Karpas-422 (cell line): ENCODE data around the gene SPOCD1. TPM values are rescaled to one million over a fixed set of nuclear protein-coding genes. Genes with fewer than 3 reads are reported as not detected.

ENCODE experiments used
- DNase-seq: peaks from one replicate; pipeline ENCODE4 v3.0.0-alpha.2; 2015
- H2AFZ ChIP-seq: fragments of 200-600 bp; sonication (generic); 2 replicates; pipeline ENCODE4 v1.6.1; 2014; ENCODE audit warnings: antibody characterized with exemption, low read length, mixed read lengths
- H3K27ac ChIP-seq: fragments of 200-600 bp; sonication (generic); 2 replicates; pipeline ENCODE4 v1.5.1; 2014; ENCODE audit warnings: mild to moderate bottlenecking, low read length, moderate library complexity
- H3K27me3 ChIP-seq: fragments of 200-600 bp; sonication (generic); 2 replicates; pipeline ENCODE4 v1.6.1; 2014; ENCODE audit warnings: low read length, mixed read lengths
- H3K36me3 ChIP-seq: fragments of 200-600 bp; sonication (generic); 2 replicates; pipeline ENCODE4 v1.6.1; 2014; ENCODE audit warnings: low read length, mixed read lengths; ENCODE audit not compliant: insufficient read depth
- H3K4me1 ChIP-seq: fragments of 200-600 bp; sonication (generic); 2 replicates; pipeline ENCODE4 v1.6.1; 2014; ENCODE audit warnings: mild to moderate bottlenecking, low read length, mixed read lengths
- H3K4me2 ChIP-seq: fragments of 200-600 bp; sonication (generic); 2 replicates; pipeline ENCODE4 v1.6.1; 2014; ENCODE audit warnings: low read length, low read depth, mild to moderate bottlenecking; ENCODE audit not compliant: poor library complexity, severe bottlenecking
- H3K4me3 ChIP-seq: fragments of 200-600 bp; sonication (generic); 2 replicates; pipeline ENCODE4 v1.5.1; 2014; ENCODE audit warnings: mild to moderate bottlenecking, antibody characterized with exemption, low read length, mixed read lengths
- H3K79me2 ChIP-seq: fragments of 200-600 bp; sonication (generic); 2 replicates; pipeline ENCODE4 v1.6.1; 2014; ENCODE audit warnings: mild to moderate bottlenecking, low read length, mixed read lengths
- H3K9ac ChIP-seq: fragments of 200-600 bp; sonication (generic); 2 replicates; pipeline ENCODE4 v1.6.0; 2014; ENCODE audit warnings: low read length
- H3K9me2 ChIP-seq: fragments of 200-600 bp; sonication (generic), shearing (Covaris generic); replicated peaks from 2 replicates; pipeline ENCODE4 v1.6.0; 2014; ENCODE audit warnings: mild to moderate bottlenecking, low read length, moderate library complexity; ENCODE audit not compliant: insufficient read depth
- H3K9me3 ChIP-seq: fragments of 300-700, 200-600 bp; sonication (generic); 2 replicates; pipeline ENCODE4 v1.6.1; 2014; ENCODE audit warnings: low read length, mixed read lengths
- H4K20me1 ChIP-seq: fragments of 200-600 bp; sonication (generic); 2 replicates; pipeline ENCODE4 v1.6.1; 2014; ENCODE audit warnings: mild to moderate bottlenecking, antibody characterized with exemption, low read length, low read depth; ENCODE audit not compliant: insufficient read depth
- total RNA-seq: library from RNA; depleted of rRNA; stranded (reverse); fragments of >200 nt; shearing (Covaris generic); gene quantifications from 2 replicates; pipeline ENCODE4 v1.2.3, GENCODE V29; 2014; ENCODE audit warnings: low replicate concordance

Gene SPOCD1
- total RNA-seq, 1 experiment from 2014 or later = not detected

DNA sequence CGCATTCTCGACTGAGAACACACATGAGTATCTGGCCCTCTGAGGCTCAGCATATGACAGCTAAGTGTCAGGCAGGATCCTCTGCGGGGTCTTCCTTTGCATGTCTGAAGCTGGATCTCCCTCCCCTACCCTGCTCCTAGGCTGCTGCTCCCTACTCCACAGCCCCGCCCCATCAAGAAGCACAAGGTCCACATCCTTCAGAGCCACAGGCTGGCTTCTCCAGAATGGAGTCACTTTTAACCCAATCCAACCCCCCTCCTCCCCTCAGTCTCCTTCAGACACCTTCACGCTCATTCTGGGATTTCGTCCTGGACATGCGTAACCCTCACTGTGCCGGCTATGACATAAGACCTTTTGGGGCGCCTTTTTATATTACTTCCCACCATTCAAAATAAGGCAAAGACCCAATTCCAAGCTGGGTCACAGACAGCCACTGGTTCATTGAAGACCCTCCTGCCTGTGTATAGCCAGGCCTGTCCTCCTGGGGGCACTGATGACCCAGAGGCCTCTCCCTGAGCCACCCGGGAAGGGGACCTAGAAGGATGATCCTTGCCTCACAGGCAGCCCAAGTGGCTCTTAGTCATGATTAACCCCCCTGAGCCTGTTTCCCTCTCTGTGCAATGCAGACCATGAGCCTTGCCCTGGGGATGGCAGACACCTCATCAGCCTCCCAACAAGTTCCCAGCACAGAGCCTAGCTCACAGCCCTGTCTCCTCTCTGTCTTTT is 56.4 kb downstream of the SPOCD1 start:
- Histone ChIP-seq H3K27ac (no peak overlapping the region), H4K20me1 (peaks cover 57% of the 10 kb centered on the region), H3K9me2 (no peaks in the 10 kb centered on the region), H3K27me3 (no peaks in the 10 kb centered on the region), H3K9ac (no peak overlapping the region), H3K9me3 (no peaks in the 10 kb centered on the region), H3K79me2 (0 out of 2 replicates have a peak, but pooled peaks cover 7% of the 10 kb centered on the region), H3K4me1 (peaks cover 31% of the 10 kb centered on the region), H3K4me2 (no peak overlapping the region), H3K4me3 (no peak overlapping the region), H3K36me3 (no peaks in the 10 kb centered on the region), H2AFZ (no peak overlapping the region)
- DNase-seq = no peak

DNA sequence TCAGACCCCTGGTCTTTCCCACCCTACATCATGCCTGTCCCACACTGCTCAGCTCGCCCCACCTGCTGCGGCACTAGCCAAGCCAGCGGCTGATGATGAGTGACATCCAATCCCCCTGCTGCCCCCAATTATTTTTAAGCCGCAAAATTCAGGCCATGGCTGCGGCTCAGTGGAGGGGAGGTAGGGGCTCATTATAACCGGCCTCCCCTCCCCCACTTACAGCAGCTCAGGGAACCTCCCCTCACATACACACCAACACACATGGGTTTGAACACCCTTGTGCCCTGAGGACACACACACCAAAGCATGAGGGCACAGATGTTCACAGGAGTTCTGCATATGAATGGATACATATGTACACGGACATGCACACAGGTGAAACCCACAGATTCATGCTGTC is 57.0 kb downstream of the SPOCD1 start:
- Histone ChIP-seq H3K9me3 (no peaks in the 10 kb centered on the region), H3K27ac (no peak overlapping the region), H3K9me2 (no peaks in the 10 kb centered on the region), H3K4me2 (no peak overlapping the region), H4K20me1 (peaks cover 61% of the 10 kb centered on the region), H3K4me1 (peaks cover 28% of the 10 kb centered on the region), H3K27me3 (no peaks in the 10 kb centered on the region), H2AFZ (no peak overlapping the region), H3K9ac (no peak overlapping the region), H3K4me3 (no peak overlapping the region), H3K36me3 (no peaks in the 10 kb centered on the region), H3K79me2 (0 out of 2 replicates have a peak, but pooled peaks cover 7% of the 10 kb centered on the region)
- no peak for DNase-seq

- H3K4me2 ChIP-seq = no peak overlapping the region
- H3K9me3 ChIP-seq = no peaks in the 10 kb centered on the region
- peaks cover 63% of the 10 kb centered on the region for H4K20me1 ChIP-seq
- no peak overlapping the region for H3K4me3 ChIP-seq
- no peak overlapping the region for H2AFZ ChIP-seq
- peaks cover 27% of the 10 kb centered on the region for H3K4me1 ChIP-seq
- H3K27ac ChIP-seq = no peak overlapping the region
- H3K36me3 ChIP-seq = no peaks in the 10 kb centered on the region
- H3K79me2 ChIP-seq = 0 out of 2 replicates have a peak, but pooled peaks cover 7% of the 10 kb centered on the region
- H3K9me2 ChIP-seq = no peaks in the 10 kb centered on the region
- no peak for DNase-seq
- no peak overlapping the region for H3K9ac ChIP-seq
- H3K27me3 ChIP-seq = no peaks in the 10 kb centered on the region
Measured at GRCh38 chr1:31757989-31758388, 57.8 kb downstream of the SPOCD1 start.

GRCh38 chr1:31757204-31757679 is 58.6 kb downstream of the SPOCD1 start:
- Histone ChIP-seq H3K27me3 (no peaks in the 10 kb centered on the region), H3K4me1 (peaks cover 21% of the 10 kb centered on the region), H3K79me2 (0 out of 2 replicates have a peak, but pooled peaks cover 7% of the 10 kb centered on the region), H3K9me2 (no peaks in the 10 kb centered on the region), H3K27ac (no peak overlapping the region), H3K4me3 (no peak overlapping the region), H2AFZ (no peak overlapping the region), H3K36me3 (no peaks in the 10 kb centered on the region), H3K9me3 (no peaks in the 10 kb centered on the region), H3K4me2 (no peak overlapping the region), H3K9ac (no peak overlapping the region), H4K20me1 (peaks cover 67% of the 10 kb centered on the region)
- DNase-seq = no peak

DNA sequence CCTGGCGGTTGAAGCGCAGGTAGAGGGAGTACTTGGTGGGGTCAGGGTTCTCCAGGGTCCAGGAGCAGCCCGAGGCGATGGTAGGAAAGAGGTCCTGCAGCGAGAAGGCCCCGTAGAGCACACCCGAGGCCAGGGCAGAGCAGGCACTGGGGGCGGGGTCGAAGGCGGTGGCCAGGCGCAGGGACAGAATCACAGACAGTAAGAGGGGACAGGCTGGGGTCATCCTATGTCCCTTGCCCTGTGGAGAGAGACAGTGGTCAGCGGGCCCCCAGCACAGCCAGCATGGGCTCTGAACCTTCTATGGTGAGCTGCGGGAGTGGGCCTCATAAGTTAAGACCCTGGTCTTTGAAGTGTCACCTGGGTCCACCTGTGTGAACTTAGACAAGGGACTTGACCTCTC is 59.2 kb downstream of the SPOCD1 start:
- no peak overlapping the region for H2AFZ ChIP-seq
- peaks cover 14% of the 10 kb centered on the region for H3K4me1 ChIP-seq
- no peaks in the 10 kb centered on the region for H3K9me3 ChIP-seq
- 0 out of 2 replicates have a peak, but pooled peaks cover 4% of the 10 kb centered on the region for H3K79me2 ChIP-seq
- no peaks in the 10 kb centered on the region for H3K36me3 ChIP-seq
- H3K9me2 ChIP-seq = no peaks in the 10 kb centered on the region
- H4K20me1 ChIP-seq = peaks cover 66% of the 10 kb centered on the region; the same call in 1 of the 2 replicates
- no peak overlapping the region for H3K9ac ChIP-seq
- no peak overlapping the region for H3K27ac ChIP-seq
- H3K27me3 ChIP-seq = no peaks in the 10 kb centered on the region
- no peak overlapping the region for H3K4me2 ChIP-seq
- DNase-seq = no peak
- no peak overlapping the region for H3K4me3 ChIP-seq

DNA sequence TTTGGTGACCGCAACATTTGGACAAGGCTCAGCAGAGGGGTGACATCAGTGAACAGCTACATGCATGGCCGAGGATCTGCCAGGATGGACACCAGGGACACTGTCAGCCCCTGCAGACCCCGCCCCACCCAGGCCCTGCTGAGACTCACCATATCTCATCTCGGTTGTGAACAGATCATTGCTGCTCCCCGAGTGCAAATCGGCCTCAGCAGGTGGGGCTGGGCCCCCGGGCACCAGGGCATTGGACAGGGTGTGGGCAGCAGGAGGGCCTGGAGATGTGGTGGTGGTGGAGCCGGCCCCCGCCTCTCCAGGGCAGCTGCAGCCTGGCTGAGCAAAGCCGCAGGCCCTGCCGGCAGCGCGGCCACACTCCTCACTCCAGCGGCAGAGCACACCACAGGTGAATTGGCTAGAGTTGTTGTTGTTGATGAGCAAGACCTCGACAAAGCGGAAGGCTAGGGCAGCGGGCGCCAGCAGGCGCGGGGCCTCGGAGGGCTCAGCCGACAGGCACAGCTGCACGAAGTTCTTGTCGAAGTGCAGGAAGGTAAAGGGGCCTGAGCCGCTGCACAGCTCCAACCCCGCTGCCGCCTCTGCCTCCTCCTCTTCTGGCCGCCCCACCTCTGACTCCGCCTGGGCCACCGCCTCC is 59.9 kb downstream of the SPOCD1 start:
- peaks cover 60% of the 10 kb centered on the region; the same call in 1 of the 2 replicates for H4K20me1 ChIP-seq
- no peaks in the 10 kb centered on the region for H3K36me3 ChIP-seq
- H3K4me3 ChIP-seq = no peak overlapping the region
- H3K79me2 ChIP-seq = 0 out of 2 replicates have a peak, but pooled peaks cover 4% of the 10 kb centered on the region
- no peaks in the 10 kb centered on the region for H3K9me3 ChIP-seq
- no peaks in the 10 kb centered on the region for H3K27me3 ChIP-seq
- no peak for DNase-seq
- no peak overlapping the region for H2AFZ ChIP-seq
- H3K27ac ChIP-seq = no peak overlapping the region
- H3K9ac ChIP-seq = no peak overlapping the region
- no peaks in the 10 kb centered on the region for H3K9me2 ChIP-seq
- H3K4me1 ChIP-seq = peaks cover 12% of the 10 kb centered on the region
- no peak overlapping the region for H3K4me2 ChIP-seq

- H2AFZ ChIP-seq = no peak overlapping the region
- no peak overlapping the region for H3K4me2 ChIP-seq
- no peaks in the 10 kb centered on the region for H3K9me3 ChIP-seq
- peaks cover 57% of the 10 kb centered on the region; the same call in 1 of the 2 replicates for H4K20me1 ChIP-seq
- H3K27me3 ChIP-seq = no peaks in the 10 kb centered on the region
- H3K79me2 ChIP-seq = 0 out of 2 replicates have a peak, but pooled peaks cover 4% of the 10 kb centered on the region
- H3K27ac ChIP-seq = no peak overlapping the region
- H3K36me3 ChIP-seq = no peaks in the 10 kb centered on the region
- H3K4me1 ChIP-seq = peaks cover 7% of the 10 kb centered on the region
- no peak overlapping the region for H3K4me3 ChIP-seq
- no peak for DNase-seq
- H3K9ac ChIP-seq = no peak overlapping the region
- H3K9me2 ChIP-seq = no peaks in the 10 kb centered on the region
Measured at GRCh38 chr1:31755197-31755611, 60.6 kb downstream of the SPOCD1 start.

DNA sequence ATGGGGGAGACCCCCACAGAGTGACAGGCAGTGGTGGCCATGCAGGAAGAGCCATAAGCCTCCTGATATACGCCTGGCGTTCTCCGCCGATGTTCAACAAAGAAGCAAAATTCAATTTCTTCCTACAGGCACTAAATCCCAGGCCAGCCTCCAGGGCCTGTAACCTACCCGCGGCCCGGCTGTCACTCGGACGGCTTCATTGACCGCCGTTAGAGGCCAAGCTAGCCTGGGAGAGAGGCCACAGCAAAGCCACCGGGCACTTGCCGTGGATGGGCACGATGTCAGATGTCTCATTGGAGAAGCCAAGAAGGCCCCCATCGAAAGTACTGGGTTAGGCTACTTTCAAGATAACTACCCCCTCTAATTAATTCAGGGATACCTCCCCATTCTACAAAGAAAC is 61.4 kb downstream of the SPOCD1 start:
- DNase-seq = no peak
- H2AFZ ChIP-seq = no peak overlapping the region
- H3K27ac ChIP-seq = no peak overlapping the region
- H3K9me2 ChIP-seq = no peaks in the 10 kb centered on the region
- H3K4me1 ChIP-seq = peaks cover 6% of the 10 kb centered on the region
- H3K9ac ChIP-seq = no peak overlapping the region
- H3K4me2 ChIP-seq = no peak overlapping the region
- H4K20me1 ChIP-seq = peaks cover 54% of the 10 kb centered on the region; the same call in 1 of the 2 replicates
- no peaks in the 10 kb centered on the region for H3K27me3 ChIP-seq
- H3K36me3 ChIP-seq = no peaks in the 10 kb centered on the region
- H3K79me2 ChIP-seq = 0 out of 2 replicates have a peak, but pooled peaks cover 4% of the 10 kb centered on the region
- H3K4me3 ChIP-seq = no peak overlapping the region
- no peaks in the 10 kb centered on the region for H3K9me3 ChIP-seq
